Measurements from ENCODE around the gene MCCC1.

- TF ChIP-seq CTCF (IDR thresholded peaks at IDR 0.05) = no peak
- no peak for TF ChIP-seq POLR2A (IDR thresholded peaks at IDR 0.05)
Measured at GRCh38 chr3:182972387-182972786, 126.9 kb downstream of the MCCC1 start.
